NCI-H1417 (cell line): ENCODE data around the gene CHST8.
"Not testable (repeated sequence)": the region's sequence is repeated elsewhere in the genome, so short reads cannot be mapped to it uniquely, and the experiment has no call there.

ENCODE experiments used
- DNase-seq, 3 experiments: peaks; one replicate each; lab custom pipeline; 2025; lab: John Stamatoyannopoulos, UW

CHST8 gene

GRCh38 chr19:33641956-33642498 lies 20.3 kb downstream of the CHST8 start:
- no peak for DNase-seq

- DNase-seq = no peak
Observed at GRCh38 chr19:33644284-33644836, 22.6 kb downstream of the CHST8 start.

GRCh38 chr19:33646306-33646705 lies 24.6 kb downstream of the CHST8 start:
- DNase-seq = no peak

GRCh38 chr19:33647146-33647545 lies 25.4 kb downstream of the CHST8 start:
- DNase-seq = no peak

GRCh38 chr19:33649627-33650305 lies 28.0 kb downstream of the CHST8 start:
- no peak for DNase-seq

- peak in 1 of 3 experiments; percentile 42 for DNase-seq
Observed at GRCh38 chr19:33653684-33654083, 31.9 kb downstream of the CHST8 start.

GRCh38 chr19:33654840-33655508 lies 33.2 kb downstream of the CHST8 start:
- DNase-seq = no peak

GRCh38 chr19:33659835-33660234 lies 38.1 kb downstream of the CHST8 start:
- no peak for DNase-seq

- DNase-seq = no peak
Observed at GRCh38 chr19:33660410-33661124, 38.8 kb downstream of the CHST8 start.

GRCh38 chr19:33661336-33661735 lies 39.6 kb downstream of the CHST8 start:
- DNase-seq = no peak

- DNase-seq = no peak
Observed at GRCh38 chr19:33662391-33663092, 40.8 kb downstream of the CHST8 start.

- DNase-seq = not testable (repeated sequence)
Observed at GRCh38 chr19:33663316-33663715, 41.6 kb downstream of the CHST8 start.

GRCh38 chr19:33664744-33665143 lies 43.0 kb downstream of the CHST8 start:
- DNase-seq = no peak

- no peak for DNase-seq
Observed at GRCh38 chr19:33665776-33666595, 44.2 kb downstream of the CHST8 start.

- DNase-seq = peak in 2 of 3 experiments; percentile 41 to 72
Observed at GRCh38 chr19:33667141-33667650, 45.4 kb downstream of the CHST8 start.

GRCh38 chr19:33667881-33668280 lies 46.1 kb downstream of the CHST8 start:
- DNase-seq = peak in 1 of 3 experiments; percentile 61

- DNase-seq = no peak
Observed at GRCh38 chr19:33668968-33669367, 47.2 kb downstream of the CHST8 start.

- DNase-seq = no peak
Observed at GRCh38 chr19:33669376-33669775, 47.6 kb downstream of the CHST8 start.

- no peak for DNase-seq
Observed at GRCh38 chr19:33670398-33670797, 48.6 kb downstream of the CHST8 start.

- no peak for DNase-seq
Observed at GRCh38 chr19:33671211-33671610, 49.5 kb downstream of the CHST8 start.
